WTC11 (cell line): ENCODE measurements around the gene MYL12B. TPM values are rescaled to one million over a fixed set of nuclear protein-coding genes. Genes with fewer than 3 reads are reported as not detected.
A peak's percentile ranks its signal among the peaks of the same experiment; 100 is the strongest.

Experiments used
- ATAC-seq: fragments of 200-7000 bp; cut with Tn5 transposase; 2 replicates; pipeline ENCODE4 v1.10.0; 2021; ENCODE audit warnings: mild to moderate bottlenecking, moderate library complexity
- CTCF ChIA-PET: fragments of 300-600 bp; sonication (Branson Sonifier 250); formaldehyde crosslinking; loops from one replicate; lab custom pipeline; 2021; ENCODE audit warnings: antibody characterized with exemption; lab: Charles Lee
- POLR2A ChIA-PET: fragments of 350-600 bp; sonication (Branson Sonifier 250); formaldehyde crosslinking; loops from one replicate; lab custom pipeline; 2021; ENCODE audit warnings: antibody characterized with exemption; lab: Charles Lee
- DNase-seq: peaks from one replicate; pipeline ENCODE4 v3.0.0; 2021; ENCODE audit warnings: low spot score
- H3K27ac Mint-ChIP-seq: 2 replicates; pipeline ENCODE4 v1.8.0; 2021; ENCODE audit warnings: mixed read lengths
- H3K27me3 Mint-ChIP-seq: 2 replicates; pipeline ENCODE4 v1.8.0; 2021; ENCODE audit warnings: low read depth, mild to moderate bottlenecking, moderate library complexity, mixed read lengths
- H3K36me3 Mint-ChIP-seq: 2 replicates; pipeline ENCODE4 v1.8.0; 2021; ENCODE audit warnings: mixed read lengths
- H3K4me1 Mint-ChIP-seq: 2 replicates; pipeline ENCODE4 v1.8.0; 2022; ENCODE audit warnings: mixed read lengths
- H3K4me3 Mint-ChIP-seq: 2 replicates; pipeline ENCODE4 v1.8.0; 2021; ENCODE audit warnings: mild to moderate bottlenecking, moderate library complexity, mixed read lengths
- H3K9me3 Mint-ChIP-seq: 2 replicates; pipeline ENCODE4 v1.8.0; 2021; ENCODE audit warnings: mixed read lengths
- ATF1 ChIP-seq: sonication (generic); formaldehyde crosslinking; IDR thresholded peaks from 2 replicates; pipeline ENCODE4 v1.8.1; 2023; ENCODE audit warnings: mild to moderate bottlenecking, moderate library complexity, missing genetic modification reagents
- ELF4 ChIP-seq: sonication (generic); formaldehyde crosslinking; IDR thresholded peaks from 2 replicates; pipeline ENCODE4 v1.8.1; 2022; ENCODE audit warnings: low read depth, mild to moderate bottlenecking, moderate library complexity, missing genetic modification reagents
- ETV6 ChIP-seq: sonication (generic); formaldehyde crosslinking; IDR thresholded peaks from 2 replicates; pipeline ENCODE4 v1.8.1; 2022; ENCODE audit warnings: mild to moderate bottlenecking, missing genetic modification reagents
- GABPB1 ChIP-seq: sonication (generic); formaldehyde crosslinking; IDR thresholded peaks from 2 replicates; pipeline ENCODE4 v1.8.1; 2023; ENCODE audit warnings: mild to moderate bottlenecking, missing genetic modification reagents
- HMGA2 ChIP-seq: fragments of 250-450 bp; sonication (Bioruptor Pico); IDR thresholded peaks from 2 replicates; pipeline ENCODE4 v1.4.0; 2021; ENCODE audit warnings: mild to moderate bottlenecking, moderate library complexity
- JAZF1 ChIP-seq: fragments of 250-450 bp; sonication (Bioruptor Pico); IDR thresholded peaks from 2 replicates; pipeline ENCODE4 v1.9.0; 2021; ENCODE audit warnings: moderate library complexity, mild to moderate bottlenecking, inconsistent platforms
- MYBL2 ChIP-seq: sonication (generic); formaldehyde crosslinking; IDR thresholded peaks from 2 replicates; pipeline ENCODE4 v1.8.1; 2023; ENCODE audit warnings: mild to moderate bottlenecking, moderate library complexity, missing genetic modification reagents
- NFYB ChIP-seq: sonication (generic); formaldehyde crosslinking; conservative IDR thresholded peaks from 2 replicates; pipeline ENCODE4 v1.8.0; 2022; ENCODE audit warnings: low read depth, missing genetic modification reagents
- NR1H2 ChIP-seq: sonication (generic); formaldehyde crosslinking; IDR thresholded peaks from 2 replicates; pipeline ENCODE4 v1.9.0; 2021; ENCODE audit warnings: mild to moderate bottlenecking, moderate library complexity, missing genetic modification reagents
- SP1 ChIP-seq: sonication (generic); formaldehyde crosslinking; conservative IDR thresholded peaks from 2 replicates; pipeline ENCODE4 v1.8.1; 2022; ENCODE audit warnings: missing genetic modification reagents
- TEAD1 ChIP-seq: sonication (generic); formaldehyde crosslinking; IDR thresholded peaks from 2 replicates; pipeline ENCODE4 v1.8.0; 2022; ENCODE audit warnings: mild to moderate bottlenecking, missing genetic modification reagents
- ZNF121 ChIP-seq: sonication (generic); formaldehyde crosslinking; IDR thresholded peaks from 2 replicates; pipeline ENCODE4 v1.8.0; 2023; ENCODE audit warnings: missing genetic modification reagents
- ZNF317 ChIP-seq: sonication (generic); formaldehyde crosslinking; IDR thresholded peaks from 2 replicates; pipeline ENCODE4 v1.8.1; 2023; ENCODE audit warnings: low read depth, mild to moderate bottlenecking, moderate library complexity, missing genetic modification reagents, borderline replicate concordance
- total RNA-seq: library from RNA; stranded (reverse); gene quantifications from 3 replicates; pipeline ENCODE4 v1.2.3, GENCODE V29; 2021
- TF ChIP-seq, protein P1 (sequence below): fragments of 250-450 bp; sonication (Bioruptor Pico); conservative IDR thresholded peaks from 2 replicates; pipeline ENCODE4 v1.9.0; 2021; ENCODE audit warnings: mild to moderate bottlenecking
- TF ChIP-seq, protein P2 (sequence below): sonication (generic); formaldehyde crosslinking; IDR thresholded peaks from 2 replicates; pipeline ENCODE4 v1.8.1; 2022; ENCODE audit warnings: mild to moderate bottlenecking, missing genetic modification reagents, moderate library complexity, borderline replicate concordance
- TF ChIP-seq, protein P3 (sequence below): sonication (generic); formaldehyde crosslinking; IDR thresholded peaks from 2 replicates; pipeline ENCODE4 v1.8.0; 2022; ENCODE audit warnings: mild to moderate bottlenecking, missing genetic modification reagents

Gene MYL12B
- total RNA-seq, 1 experiment from 2014 or later: 173 TPM

DNA sequence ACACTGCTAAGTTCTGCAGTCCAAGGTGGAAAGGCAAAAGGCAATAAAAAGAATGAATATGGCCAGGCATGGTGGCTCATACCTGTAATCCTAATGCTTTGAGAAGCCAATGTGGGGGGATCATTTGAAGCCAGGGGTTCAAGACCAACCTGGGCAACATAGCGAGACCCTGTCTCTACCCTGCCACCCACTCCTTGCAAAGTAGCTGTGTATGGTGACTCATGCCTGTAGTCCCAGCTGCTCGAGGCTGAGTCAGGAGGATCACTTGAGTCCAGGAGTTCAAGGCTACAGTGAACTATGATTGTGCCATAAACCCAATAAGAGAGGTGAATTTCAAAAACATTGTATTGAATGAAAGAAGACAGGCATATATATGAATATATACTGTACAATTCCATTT, 2.4 kb downstream of the MYL12B start:
- Mint-ChIP-seq H3K9me3 (no peaks in the 10 kb centered on the region), H3K27me3 (no peaks in the 10 kb centered on the region), H3K27ac (no peak overlapping the region), H3K4me3 (no peak overlapping the region), H3K36me3 (no peaks in the 10 kb centered on the region), H3K4me1 (peaks cover 52% of the 10 kb centered on the region)
- ChIA-PET POLR2A (interaction anchor here (0.5 kb wide), 1 partner anchor 395 kb away, joined by 3 read pairs; no protein-coding TSS in a partner anchor), CTCF (interaction anchor here (0.6 to 0.8 kb wide), 2 partner anchors 18 to 338 kb away, joined by 3 read pairs; no protein-coding TSS in a partner anchor)
- ATAC-seq (no peak), DNase-seq (no peak)
- TF ChIP-seq ZNF121 (CRISPR knock-in tag): peak; percentile 43; the same call in 1 of the 2 replicates
- no peak for TF ChIP-seq ETV6 (CRISPR knock-in tag)

DNA sequence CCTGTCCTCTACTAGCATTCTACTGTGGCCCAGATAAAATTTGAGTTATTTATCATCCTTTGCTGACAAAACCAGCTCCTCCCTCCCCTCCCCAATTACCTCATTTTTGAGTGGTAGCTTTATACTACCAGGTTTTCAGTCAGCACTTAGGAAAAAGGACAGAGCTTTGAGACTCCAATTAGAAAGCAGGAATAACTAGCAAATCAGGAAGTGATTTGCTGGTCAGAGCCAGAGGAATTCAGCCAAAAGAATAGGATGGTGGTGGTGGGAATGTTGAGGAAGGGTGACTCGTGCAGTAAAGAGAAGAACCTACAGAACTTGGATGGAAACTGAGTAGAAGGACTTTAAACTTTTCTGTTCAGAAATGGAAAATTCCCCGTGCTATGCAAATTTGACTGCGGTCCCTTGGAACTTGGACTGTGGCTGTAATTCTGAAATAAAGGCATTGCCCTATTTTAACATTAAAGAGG, 3.7 kb downstream of the MYL12B start:
- Mint-ChIP-seq H3K4me1 (peaks cover 54% of the 10 kb centered on the region), H3K36me3 (no peaks in the 10 kb centered on the region)
- ATAC-seq (no peak), DNase-seq (no peak)
- CTCF ChIA-PET: interaction anchor here (0.6 to 1.0 kb wide), 2 partner anchors 19 to 329 kb away, joined by 3 to 4 read pairs; partner anchors contain the start of gene MYL12A
- POLR2A ChIA-PET: no interaction called here
- TF ChIP-seq, protein P1, sequence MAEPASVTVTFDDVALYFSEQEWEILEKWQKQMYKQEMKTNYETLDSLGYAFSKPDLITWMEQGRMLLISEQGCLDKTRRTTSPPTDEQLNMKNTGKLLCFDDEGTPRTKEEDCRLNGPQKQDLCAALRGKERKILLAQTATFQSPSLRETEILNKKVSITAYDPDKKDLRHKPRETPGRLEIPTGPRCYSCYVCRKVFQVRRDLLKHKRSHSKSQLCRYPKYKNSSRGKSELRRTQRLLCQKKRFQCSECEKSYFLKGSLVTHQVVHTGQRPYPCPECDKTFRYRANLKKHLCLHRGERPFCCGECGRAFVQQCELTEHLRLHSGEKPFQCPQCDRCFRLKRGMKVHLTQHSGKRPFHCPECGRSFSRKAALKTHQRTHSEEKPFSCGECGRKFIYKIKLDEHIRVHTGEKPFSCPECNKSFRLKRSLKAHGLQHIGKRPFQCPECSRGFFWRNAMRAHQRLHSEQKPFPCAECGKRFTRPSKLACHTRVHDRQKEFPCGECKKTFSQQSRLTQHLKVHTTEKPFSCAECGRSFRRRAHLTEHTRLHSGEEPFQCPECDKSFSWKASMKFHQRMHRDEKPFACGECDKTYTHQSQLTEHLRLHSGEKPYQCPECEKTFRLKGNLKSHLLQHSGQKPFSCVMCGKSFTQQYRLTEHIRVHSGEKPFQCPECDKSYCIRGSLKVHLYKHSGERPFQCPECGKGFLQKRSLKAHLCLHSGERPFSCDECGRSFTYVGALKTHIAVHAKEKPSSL (CRISPR knock-in tag): no peak
- TF ChIP-seq GABPB1 (CRISPR knock-in tag): no peak
- TF ChIP-seq, all 79 proteins: peak for 0
- Mint-ChIP-seq H3K27me3 (no peaks in the 10 kb centered on the region), H3K4me3 (no peak overlapping the region), H3K9me3 (no peaks in the 10 kb centered on the region), H3K27ac (no peak overlapping the region; the same call in 1 of the 2 replicates)

DNA sequence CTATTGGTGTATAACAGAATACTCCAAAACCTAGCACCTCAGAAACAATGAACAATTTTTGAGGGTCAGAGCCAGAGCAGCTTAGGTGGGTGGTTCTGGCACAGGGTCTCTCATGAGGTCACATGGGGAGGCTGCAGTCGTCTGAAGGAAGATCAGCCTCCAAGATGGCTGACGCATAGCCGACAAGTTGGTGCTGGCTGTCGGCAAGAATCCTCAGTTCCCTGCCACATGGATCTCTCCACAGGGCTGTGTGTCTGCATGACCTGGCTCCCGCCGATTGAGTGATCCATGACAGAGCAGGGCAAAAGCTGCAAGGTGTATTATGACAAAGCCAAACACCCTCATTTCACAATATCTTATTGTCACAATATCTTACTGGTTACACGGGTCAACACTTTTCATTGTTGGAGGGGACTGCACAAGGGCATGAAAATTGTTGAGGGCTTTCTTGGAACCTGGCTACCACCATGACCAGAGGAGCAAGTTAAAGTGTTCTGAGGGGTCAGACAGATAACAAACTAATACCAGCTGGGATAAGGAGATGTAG, 4.2 kb downstream of the MYL12B start:
- POLR2A ChIA-PET: no interaction called here
- Mint-ChIP-seq H3K9me3 (no peaks in the 10 kb centered on the region), H3K4me3 (no peak overlapping the region), H3K36me3 (no peaks in the 10 kb centered on the region), H3K27me3 (no peaks in the 10 kb centered on the region), H3K27ac (no peak overlapping the region; the same call in 1 of the 2 replicates), H3K4me1 (peaks cover 54% of the 10 kb centered on the region)
- no peak for TF ChIP-seq ATF1
- TF ChIP-seq NFYB (CRISPR knock-in tag): no peak
- TF ChIP-seq, protein P2, sequence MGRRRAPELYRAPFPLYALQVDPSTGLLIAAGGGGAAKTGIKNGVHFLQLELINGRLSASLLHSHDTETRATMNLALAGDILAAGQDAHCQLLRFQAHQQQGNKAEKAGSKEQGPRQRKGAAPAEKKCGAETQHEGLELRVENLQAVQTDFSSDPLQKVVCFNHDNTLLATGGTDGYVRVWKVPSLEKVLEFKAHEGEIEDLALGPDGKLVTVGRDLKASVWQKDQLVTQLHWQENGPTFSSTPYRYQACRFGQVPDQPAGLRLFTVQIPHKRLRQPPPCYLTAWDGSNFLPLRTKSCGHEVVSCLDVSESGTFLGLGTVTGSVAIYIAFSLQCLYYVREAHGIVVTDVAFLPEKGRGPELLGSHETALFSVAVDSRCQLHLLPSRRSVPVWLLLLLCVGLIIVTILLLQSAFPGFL (CRISPR knock-in tag): no peak
- TF ChIP-seq SP1: no peak
- TF ChIP-seq NR1H2 (CRISPR knock-in tag): no peak
- no peak for TF ChIP-seq MYBL2 (CRISPR knock-in tag)
- TF ChIP-seq TEAD1 (CRISPR knock-in tag): no peak
- TF ChIP-seq HMGA2: no peak
- no peak for TF ChIP-seq ELF4 (CRISPR knock-in tag)
- TF ChIP-seq ZNF317 (CRISPR knock-in tag): no peak
- TF ChIP-seq, protein P3, sequence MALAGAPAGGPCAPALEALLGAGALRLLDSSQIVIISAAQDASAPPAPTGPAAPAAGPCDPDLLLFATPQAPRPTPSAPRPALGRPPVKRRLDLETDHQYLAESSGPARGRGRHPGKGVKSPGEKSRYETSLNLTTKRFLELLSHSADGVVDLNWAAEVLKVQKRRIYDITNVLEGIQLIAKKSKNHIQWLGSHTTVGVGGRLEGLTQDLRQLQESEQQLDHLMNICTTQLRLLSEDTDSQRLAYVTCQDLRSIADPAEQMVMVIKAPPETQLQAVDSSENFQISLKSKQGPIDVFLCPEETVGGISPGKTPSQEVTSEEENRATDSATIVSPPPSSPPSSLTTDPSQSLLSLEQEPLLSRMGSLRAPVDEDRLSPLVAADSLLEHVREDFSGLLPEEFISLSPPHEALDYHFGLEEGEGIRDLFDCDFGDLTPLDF: no peak
- no peak for TF ChIP-seq JAZF1 (CRISPR knock-in tag)
- no peak for DNase-seq
- CTCF ChIA-PET: interaction anchor here (1.0 kb wide), 1 partner anchor 19 kb away, joined by 4 read pairs; the partner anchor contains the start of gene MYL12A
- ATAC-seq: no peak
